Stimulated activated CD4-positive, alpha-beta T cell treated with anti-CD3 and anti-CD28 coated beads, Interleukin-1b, Interleukin-23, amount 100 ng/mL, for 4 hours (primary cell): Measurements from ENCODE around the gene RNF31.
"Not testable (repeated sequence)": the region's sequence is repeated elsewhere in the genome, so short reads cannot be mapped to it uniquely, and the experiment has no call there.

Source experiments
- DNase-seq, 2 donors: peaks; one replicate each; pipeline ENCODE4 v3.0.0-alpha.2; 2020; ENCODE audit warnings: low read depth in 2 of 2

The RNF31 gene

GRCh38 chr14:24202538-24202937 lies 55.2 kb downstream of the RNF31 start:
- DNase-seq, result not testable (repeated sequence)

- not testable (repeated sequence) for DNase-seq
Observed at GRCh38 chr14:24203249-24203886, 56.1 kb downstream of the RNF31 start.

- no peak for DNase-seq
Observed at GRCh38 chr14:24204163-24205146, 57.2 kb downstream of the RNF31 start.

- no peak for DNase-seq
Observed at GRCh38 chr14:24206260-24207103, 59.2 kb downstream of the RNF31 start.

- DNase-seq, result no peak
Observed at GRCh38 chr14:24207104-24207551, 59.8 kb downstream of the RNF31 start.

- DNase-seq, result no peak
Observed at GRCh38 chr14:24207625-24208024, 60.3 kb downstream of the RNF31 start.
